SK-N-MC (cell line): ENCODE results near the gene MKLN1.

Experiments
- DNase-seq: peaks from one replicate; pipeline ENCODE4 v3.0.0-alpha.2; 2011; ENCODE audit warnings: low read depth, low spot score
- H3K27ac ChIP-seq: fragments of 200-600 bp; sonication (generic); 2 replicates; pipeline ENCODE4 v1.5.1; 2016; ENCODE audit warnings: mixed run types
- H3K36me3 ChIP-seq: fragments of 200-600 bp; sonication (generic); 2 replicates; pipeline ENCODE4 v1.6.1; 2017; ENCODE audit warnings: antibody characterized with exemption, low read length, mixed read lengths; ENCODE audit not compliant: insufficient read depth
- H3K4me3 ChIP-seq: fragments of 200-600 bp; sonication (generic); 2 replicates; pipeline ENCODE4 v1.5.1; 2016
- H3K9ac ChIP-seq: fragments of 200-600 bp; sonication (generic); 2 replicates; pipeline ENCODE4 v1.8.0; 2017; ENCODE audit warnings: mixed run types, mixed read lengths; ENCODE audit not compliant: insufficient read length
- H3K9me3 ChIP-seq: fragments of 200-600 bp; sonication (generic); 2 replicates; pipeline ENCODE4 v1.6.1; 2017; ENCODE audit warnings: low read depth, mild to moderate bottlenecking, antibody characterized with exemption, low read length, moderate library complexity, mixed read lengths
- EZH2 ChIP-seq: fragments of 200-600 bp; sonication (generic); IDR thresholded peaks from one replicate; pipeline ENCODE4 v1.6.1; 2017; ENCODE audit warnings: antibody characterized with exemption
- FOXP2 ChIP-seq: optimal IDR thresholded peaks from 2 replicates; pipeline ENCODE3; 2011; ENCODE audit warnings: mild to moderate bottlenecking, moderate library complexity; ENCODE audit not compliant: insufficient read depth; ENCODE audit errors: extremely low read length, control extremely low read depth
- POLR2AphosphoS5 ChIP-seq: IDR thresholded peaks from 2 replicates; pipeline ENCODE4 v1.6.1; 2012; ENCODE audit warnings: mild to moderate bottlenecking, low read depth, low read length, borderline replicate concordance

The MKLN1 gene

GRCh38 chr7:131292141-131292905 lies 35.4 kb upstream of the MKLN1 start:
- Histone ChIP-seq H3K4me3 (no peak overlapping the region), H3K36me3 (no peaks in the 10 kb centered on the region), H3K9me3 (no peaks in the 10 kb centered on the region), H3K9ac (no peak overlapping the region), H3K27ac (no peak overlapping the region)
- TF ChIP-seq POLR2AphosphoS5 = no peak
- TF ChIP-seq FOXP2 = no peak
- no peak for DNase-seq

GRCh38 chr7:131293018-131293417 lies 34.7 kb upstream of the MKLN1 start:
- TF ChIP-seq FOXP2 (no peak), EZH2 (no peak), POLR2AphosphoS5 (no peak)
- Histone ChIP-seq H3K36me3 (no peaks in the 10 kb centered on the region), H3K4me3 (no peak overlapping the region), H3K9ac (no peak overlapping the region), H3K27ac (no peak overlapping the region), H3K9me3 (no peaks in the 10 kb centered on the region)
- DNase-seq = no peak

- Histone ChIP-seq H3K36me3 (no peaks in the 10 kb centered on the region), H3K9ac (no peak overlapping the region), H3K4me3 (no peak overlapping the region), H3K27ac (no peak overlapping the region), H3K9me3 (no peaks in the 10 kb centered on the region)
- DNase-seq = no peak
- no peak for TF ChIP-seq POLR2AphosphoS5
- no peak for TF ChIP-seq FOXP2
- no peak for TF ChIP-seq EZH2
Observed at GRCh38 chr7:131294553-131294952, 33.1 kb upstream of the MKLN1 start.

GRCh38 chr7:131298608-131298992 lies 29.1 kb upstream of the MKLN1 start:
- Histone ChIP-seq H3K27ac (no peak overlapping the region), H3K36me3 (no peaks in the 10 kb centered on the region), H3K9me3 (no peaks in the 10 kb centered on the region), H3K9ac (no peak overlapping the region), H3K4me3 (no peak overlapping the region)
- no peak for DNase-seq
- TF ChIP-seq EZH2 = no peak
- TF ChIP-seq FOXP2 = no peak
- no peak for TF ChIP-seq POLR2AphosphoS5

GRCh38 chr7:131299074-131299473 lies 28.6 kb upstream of the MKLN1 start:
- Histone ChIP-seq H3K9ac (no peak overlapping the region), H3K36me3 (no peaks in the 10 kb centered on the region), H3K27ac (no peak overlapping the region), H3K9me3 (no peaks in the 10 kb centered on the region), H3K4me3 (no peak overlapping the region)
- no peak for TF ChIP-seq EZH2
- no peak for TF ChIP-seq POLR2AphosphoS5
- TF ChIP-seq FOXP2 = no peak
- no peak for DNase-seq

- TF ChIP-seq EZH2 = no peak
- no peak for TF ChIP-seq FOXP2
- TF ChIP-seq POLR2AphosphoS5 = no peak
- Histone ChIP-seq H3K9me3 (no peaks in the 10 kb centered on the region), H3K9ac (no peak overlapping the region), H3K27ac (no peak overlapping the region), H3K36me3 (no peaks in the 10 kb centered on the region), H3K4me3 (no peak overlapping the region)
- DNase-seq = no peak
Observed at GRCh38 chr7:131300078-131300477, 27.6 kb upstream of the MKLN1 start.

- Histone ChIP-seq H3K27ac (no peak overlapping the region), H3K9ac (no peak overlapping the region), H3K9me3 (no peaks in the 10 kb centered on the region), H3K4me3 (no peak overlapping the region), H3K36me3 (no peaks in the 10 kb centered on the region)
- no peak for DNase-seq
- no peak for TF ChIP-seq POLR2AphosphoS5
- TF ChIP-seq EZH2 = no peak
- TF ChIP-seq FOXP2 = no peak
Observed at GRCh38 chr7:131300572-131301466, 26.9 kb upstream of the MKLN1 start.

- Histone ChIP-seq H3K9me3 (no peaks in the 10 kb centered on the region), H3K27ac (no peak overlapping the region), H3K9ac (no peak overlapping the region), H3K36me3 (no peaks in the 10 kb centered on the region), H3K4me3 (no peak overlapping the region)
- TF ChIP-seq POLR2AphosphoS5 = no peak
- no peak for TF ChIP-seq FOXP2
- TF ChIP-seq EZH2 = no peak
- no peak for DNase-seq
Observed at GRCh38 chr7:131302446-131302845, 25.2 kb upstream of the MKLN1 start.
